Liver (tissue), 3 donors: ENCODE measurements around the gene CBX5.

Experiments used
- CTCF ChIP-seq: fragments of 150-350 bp; IDR thresholded peaks from 2 replicates; pipeline ENCODE4 v1.5.1; 2017; ENCODE audit warnings: improper control_type of control experiment, low read depth, low read length; ENCODE audit not compliant: missing input control
- EGR1 ChIP-seq, 2 donors: IDR thresholded peaks; 2 replicates each; pipeline ENCODE4 v1.6.1; 2016 to 2018; ENCODE audit warnings: antibody characterized with exemption in 2 of 2, low read depth in 2 of 2
- FOXA1 ChIP-seq: IDR thresholded peaks from 2 replicates; pipeline ENCODE4 v1.6.1; 2016; ENCODE audit warnings: antibody characterized with exemption
- JUND ChIP-seq, 2 donors: IDR thresholded peaks; 2 replicates each; pipeline ENCODE4 v1.6.1; 2016; ENCODE audit warnings: antibody characterized with exemption in 2 of 2
- RXRA ChIP-seq, 2 donors: IDR thresholded peaks; 2 replicates each; pipeline ENCODE4 v1.6.1; 2017 to 2018; ENCODE audit warnings: antibody characterized with exemption in 2 of 2, mild to moderate bottlenecking in 1 of 2
- TAF1 ChIP-seq: conservative IDR thresholded peaks from 2 replicates; pipeline ENCODE4 v1.6.1; 2016; ENCODE audit warnings: antibody characterized with exemption, mild to moderate bottlenecking
- TF ChIP-seq, protein P1 (sequence below): IDR thresholded peaks from 2 replicates; pipeline ENCODE4 v1.6.1; 2016; ENCODE audit warnings: antibody characterized with exemption
- donor health status: healthy.
- donor health status: healthy.

DNA sequence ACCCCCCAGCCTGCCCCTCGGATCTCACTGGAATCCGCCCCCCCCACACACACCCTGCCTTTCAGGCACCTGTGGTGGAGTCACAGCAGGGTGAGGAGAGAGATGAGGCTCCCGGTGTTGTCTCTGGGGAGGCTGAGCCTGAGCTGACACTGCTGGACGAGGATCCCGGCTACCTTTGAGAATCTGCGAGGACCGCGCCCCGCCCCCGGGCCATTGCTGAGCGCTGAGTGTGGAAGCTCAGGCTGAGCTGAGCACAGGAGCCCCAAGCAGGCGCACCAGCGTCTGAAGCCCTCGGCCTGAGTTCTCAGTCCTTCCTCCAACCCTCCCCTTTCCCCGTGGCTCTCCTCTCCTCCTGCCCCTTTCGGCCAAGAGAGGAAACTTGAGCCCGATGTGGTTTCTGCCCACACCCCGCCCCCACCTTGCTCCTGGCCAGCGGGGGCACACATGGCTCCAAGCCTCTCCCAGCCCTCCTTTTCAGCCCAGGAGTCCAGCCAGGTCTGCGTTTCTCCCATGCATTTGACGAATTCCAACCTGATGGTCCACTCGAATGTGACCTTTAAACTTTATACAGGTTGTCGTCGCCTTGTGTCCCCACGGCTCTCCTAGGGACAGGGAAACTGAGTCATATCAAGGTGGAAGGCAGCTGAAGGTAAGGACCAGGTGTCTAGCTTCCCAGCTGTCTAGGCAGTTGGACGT lies 21.0 kb upstream of the CBX5 start, which contains the start of gene NFE2:
- TF ChIP-seq CTCF = no peak
- no peak for TF ChIP-seq EGR1 (IDR thresholded peaks at IDR 0.05; ENCODE audit: low read depth in 2 of 2)
- TF ChIP-seq, protein P1, sequence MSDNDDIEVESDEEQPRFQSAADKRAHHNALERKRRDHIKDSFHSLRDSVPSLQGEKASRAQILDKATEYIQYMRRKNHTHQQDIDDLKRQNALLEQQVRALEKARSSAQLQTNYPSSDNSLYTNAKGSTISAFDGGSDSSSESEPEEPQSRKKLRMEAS = no peak
- no peak for TF ChIP-seq RXRA (IDR thresholded peaks at IDR 0.05)
- no peak for TF ChIP-seq JUND (IDR thresholded peaks at IDR 0.05)
- TF ChIP-seq TAF1 = no peak
- no peak for TF ChIP-seq FOXA1
